Uterus (tissue), 2 donors: Measurements from ENCODE around the gene CDH22.

ENCODE experiments used
- POLR2A ChIP-seq, 2 donors: fragments of 450-650 bp; IDR thresholded peaks; one replicate each; pipeline ENCODE4 v1.6.1; 2016; ENCODE audit warnings: antibody characterized with exemption in 2 of 2, mild to moderate bottlenecking in 1 of 2, moderate library complexity in 1 of 2
- TF ChIP-seq, protein P1 (sequence below), 4 experiments: fragments of 200-600 bp in 2 of 4; fragments of 450-650 bp in 2 of 4; sonication (generic) in 2 of 4; IDR thresholded peaks; one replicate each; pipeline ENCODE4 v1.5.1; 2016 to 2019; ENCODE audit warnings: antibody characterized with exemption in 4 of 4, mild to moderate bottlenecking in 2 of 4, moderate library complexity in 1 of 4

- TF ChIP-seq POLR2A (IDR thresholded peaks at IDR 0.05) = no peak
- TF ChIP-seq, protein P1, sequence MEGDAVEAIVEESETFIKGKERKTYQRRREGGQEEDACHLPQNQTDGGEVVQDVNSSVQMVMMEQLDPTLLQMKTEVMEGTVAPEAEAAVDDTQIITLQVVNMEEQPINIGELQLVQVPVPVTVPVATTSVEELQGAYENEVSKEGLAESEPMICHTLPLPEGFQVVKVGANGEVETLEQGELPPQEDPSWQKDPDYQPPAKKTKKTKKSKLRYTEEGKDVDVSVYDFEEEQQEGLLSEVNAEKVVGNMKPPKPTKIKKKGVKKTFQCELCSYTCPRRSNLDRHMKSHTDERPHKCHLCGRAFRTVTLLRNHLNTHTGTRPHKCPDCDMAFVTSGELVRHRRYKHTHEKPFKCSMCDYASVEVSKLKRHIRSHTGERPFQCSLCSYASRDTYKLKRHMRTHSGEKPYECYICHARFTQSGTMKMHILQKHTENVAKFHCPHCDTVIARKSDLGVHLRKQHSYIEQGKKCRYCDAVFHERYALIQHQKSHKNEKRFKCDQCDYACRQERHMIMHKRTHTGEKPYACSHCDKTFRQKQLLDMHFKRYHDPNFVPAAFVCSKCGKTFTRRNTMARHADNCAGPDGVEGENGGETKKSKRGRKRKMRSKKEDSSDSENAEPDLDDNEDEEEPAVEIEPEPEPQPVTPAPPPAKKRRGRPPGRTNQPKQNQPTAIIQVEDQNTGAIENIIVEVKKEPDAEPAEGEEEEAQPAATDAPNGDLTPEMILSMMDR (IDR thresholded peaks at IDR 0.05) = no peak
These were observed 43.7 kb downstream of the CDH22 start for GRCh38 chr20:46264391-46265266.
